SK-N-SH treated with all-trans-retinoic acid at 6 μM for 48 hours (cell line): Measurements from ENCODE around the gene BMP3.

Experiments used
- ATAC-seq: fragments of 200-7000 bp; cut with Tn5 transposase; 3 replicates; pipeline ENCODE4 v1.9.1; 2020; ENCODE audit warnings: mild to moderate bottlenecking, moderate library complexity
- ARNTL ChIP-seq: fragments of 450-650 bp; formaldehyde crosslinking; IDR thresholded peaks from 2 replicates; pipeline ENCODE4 v1.5.0; 2020; ENCODE audit warnings: low read depth, mild to moderate bottlenecking, moderate library complexity, borderline replicate concordance
- BACH2 ChIP-seq: fragments of 250-450 bp; sonication (Bioruptor Pico); IDR thresholded peaks from 2 replicates; pipeline ENCODE4 v1.9.0; 2021; ENCODE audit warnings: mild to moderate bottlenecking, borderline replicate concordance
- CREB5 ChIP-seq: fragments of 250-450 bp; sonication (Bioruptor Pico); IDR thresholded peaks from 2 replicates; pipeline ENCODE4 v1.5.1; 2020; ENCODE audit warnings: low read depth, mild to moderate bottlenecking, moderate library complexity
- CSDC2 ChIP-seq: fragments of 250-450 bp; sonication (Bioruptor Pico); IDR thresholded peaks from 2 replicates; pipeline ENCODE4 v1.5.0; 2020; ENCODE audit warnings: mild to moderate bottlenecking, moderate library complexity
- CSRNP3 ChIP-seq: fragments of 250-450 bp; sonication (Bioruptor Pico); IDR thresholded peaks from 2 replicates; pipeline ENCODE4 v1.5.1; 2021; ENCODE audit warnings: mild to moderate bottlenecking, moderate library complexity
- ESRRG ChIP-seq: fragments of 250-450 bp; sonication (Bioruptor Pico); IDR thresholded peaks from 2 replicates; pipeline ENCODE4 v1.6.1; 2021; ENCODE audit warnings: mild to moderate bottlenecking
- GLIS3 ChIP-seq: fragments of 250-450 bp; sonication (Bioruptor Pico); IDR thresholded peaks from 2 replicates; pipeline ENCODE4 v1.5.0; 2020; ENCODE audit warnings: mild to moderate bottlenecking, moderate library complexity
- ISL1 ChIP-seq: fragments of 250-450 bp; sonication (Bioruptor Pico); IDR thresholded peaks from 2 replicates; pipeline ENCODE4 v2.1.2; 2022; ENCODE audit warnings: mild to moderate bottlenecking, moderate library complexity
- OSR1 ChIP-seq: fragments of 250-450 bp; sonication (Bioruptor Pico); IDR thresholded peaks from 2 replicates; pipeline ENCODE4 v1.8.0; 2022; ENCODE audit warnings: moderate library complexity, mild to moderate bottlenecking, inconsistent platforms
- POU6F1 ChIP-seq: fragments of 250-450 bp; sonication (Bioruptor Pico); IDR thresholded peaks from 2 replicates; pipeline ENCODE4 v1.8.0; 2021; ENCODE audit warnings: low read depth, mild to moderate bottlenecking, moderate library complexity, borderline replicate concordance
- RARB ChIP-seq: fragments of 250-450 bp; sonication (Bioruptor Pico); IDR thresholded peaks from 2 replicates; pipeline ENCODE4 v1.8.0; 2021; ENCODE audit warnings: mild to moderate bottlenecking, moderate library complexity
- SNAI2 ChIP-seq: fragments of 250-450 bp; sonication (Bioruptor Pico); IDR thresholded peaks from 2 replicates; pipeline ENCODE4 v1.5.0; 2020; ENCODE audit warnings: mild to moderate bottlenecking, moderate library complexity
- TOX ChIP-seq: fragments of 250-450 bp; sonication (Bioruptor Pico); IDR thresholded peaks from 2 replicates; pipeline ENCODE4 v1.8.0; 2021; ENCODE audit warnings: mild to moderate bottlenecking, moderate library complexity, borderline replicate concordance
- TSHZ2 ChIP-seq: fragments of 250-450 bp; sonication (Bioruptor Pico); IDR thresholded peaks from 2 replicates; pipeline ENCODE4 v1.5.0; 2020; ENCODE audit warnings: mild to moderate bottlenecking, moderate library complexity
- ZC3H10 ChIP-seq: fragments of 250-450 bp; sonication (Bioruptor Pico); IDR thresholded peaks from 2 replicates; pipeline ENCODE4 v1.5.1; 2021; ENCODE audit warnings: mild to moderate bottlenecking, moderate library complexity
- ZFP3 ChIP-seq: fragments of 250-450 bp; sonication (Bioruptor Pico); IDR thresholded peaks from 2 replicates; pipeline ENCODE4 v1.5.0; 2020; ENCODE audit warnings: mild to moderate bottlenecking, moderate library complexity
- ZNF70 ChIP-seq: fragments of 450-650 bp; formaldehyde crosslinking; IDR thresholded peaks from 2 replicates; pipeline ENCODE4 v1.5.0; 2020; ENCODE audit warnings: mild to moderate bottlenecking, moderate library complexity
- ZNF8 ChIP-seq: fragments of 450-650 bp; formaldehyde crosslinking; IDR thresholded peaks from 2 replicates; pipeline ENCODE4 v1.5.0; 2020; ENCODE audit warnings: mild to moderate bottlenecking, moderate library complexity

Gene BMP3

GRCh38 chr4:81031796-81032551, 1.5 kb downstream of the BMP3 start:
- no peak; the same call in 2 of the 3 replicates for ATAC-seq
- TF ChIP-seq ZNF8 (CRISPR knock-in tag) (no peak), CSDC2 (no peak), POU6F1 (CRISPR knock-in tag) (no peak), CREB5 (CRISPR knock-in tag) (no peak), ZNF70 (CRISPR knock-in tag) (no peak), ZC3H10 (no peak), ESRRG (CRISPR knock-in tag) (no peak), BACH2 (no peak)

GRCh38 chr4:81032771-81033684, 2.5 kb downstream of the BMP3 start:
- no peak for TF ChIP-seq CSRNP3
- TF ChIP-seq POU6F1 (CRISPR knock-in tag) = no peak
- peak; percentile 35 for ATAC-seq

- TF ChIP-seq ZFP3 (CRISPR knock-in tag) (no peak), ARNTL (CRISPR knock-in tag) (no peak), BACH2 (no peak)
- no peak; the same call in 2 of the 3 replicates for ATAC-seq
These were observed 8.3 kb downstream of the BMP3 start for GRCh38 chr4:81038636-81039350.

- peak; percentile 30; the same call in 1 of the 3 replicates for ATAC-seq
- TF ChIP-seq TOX (CRISPR knock-in tag) = no peak
- no peak for TF ChIP-seq ZNF70 (CRISPR knock-in tag)
- TF ChIP-seq OSR1 (CRISPR knock-in tag) = no peak
- no peak for TF ChIP-seq CSRNP3
- TF ChIP-seq TSHZ2 = no peak
- TF ChIP-seq ZFP3 (CRISPR knock-in tag) = no peak
- no peak for TF ChIP-seq GLIS3 (CRISPR knock-in tag)
- no peak for TF ChIP-seq RARB (CRISPR knock-in tag)
- TF ChIP-seq SNAI2 (CRISPR knock-in tag) = no peak
- no peak for TF ChIP-seq ISL1 (CRISPR knock-in tag)
These were observed 9.0 kb downstream of the BMP3 start for GRCh38 chr4:81039351-81039972.
